Neural cell (in vitro differentiated cells): ENCODE data around the gene AVPR1B. TPM values are rescaled to one million over a fixed set of nuclear protein-coding genes. Genes with fewer than 3 reads are reported as not detected.

Experiments
- H2AFZ ChIP-seq: fragments of 200-600, 300-800 bp; sonication (generic), shearing (Covaris generic); 2 replicates; pipeline ENCODE4 v1.6.0; 2014; ENCODE audit warnings: low read depth, mild to moderate bottlenecking, antibody characterized with exemption, low read length, moderate library complexity
- H3F3A ChIP-seq: fragments of 200-600 bp; shearing (Covaris generic); 2 replicates; pipeline ENCODE4 v1.6.1; 2016; ENCODE audit warnings: mild to moderate bottlenecking, moderate library complexity, mixed read lengths, antibody characterized with exemption, low read length; ENCODE audit not compliant: insufficient read depth, poor library complexity, severe bottlenecking
- H3K27ac ChIP-seq: fragments of 200-600, 300-800 bp; sonication (generic), shearing (Covaris generic); 2 replicates; pipeline ENCODE4 v1.5.1; 2014; ENCODE audit warnings: mild to moderate bottlenecking, low read length, moderate library complexity
- H3K27me3 ChIP-seq: fragments of 300-800, 200-600 bp; sonication (generic), shearing (Covaris generic); 2 replicates; pipeline ENCODE4 v1.6.0; 2014; ENCODE audit warnings: mild to moderate bottlenecking, low read depth, low read length, moderate library complexity; ENCODE audit not compliant: insufficient read depth
- H3K36me3 ChIP-seq: fragments of 300-800, 200-600 bp; sonication (generic), shearing (Covaris generic); 2 replicates; pipeline ENCODE4 v1.5.1; 2014; ENCODE audit warnings: mild to moderate bottlenecking, antibody characterized with exemption, low read length, moderate library complexity; ENCODE audit not compliant: insufficient read depth
- H3K4me2 ChIP-seq: fragments of 300-800, 200-600 bp; sonication (generic), shearing (Covaris generic); 2 replicates; pipeline ENCODE4 v1.6.0; 2014; ENCODE audit warnings: mild to moderate bottlenecking, low read length
- H3K4me3 ChIP-seq: fragments of 300-800, 200-600 bp; sonication (generic), shearing (Covaris generic); 2 replicates; pipeline ENCODE4 v1.5.1; 2014; ENCODE audit warnings: mild to moderate bottlenecking, low read length, moderate library complexity
- H3K79me2 ChIP-seq: fragments of 200-600 bp; shearing (Covaris generic); replicated peaks from 2 replicates; pipeline ENCODE4 v1.6.0; 2014; ENCODE audit warnings: mild to moderate bottlenecking, low read length, moderate library complexity; ENCODE audit not compliant: insufficient read depth
- H3K9ac ChIP-seq: fragments of 300-800, 200-600 bp; sonication (generic), shearing (Covaris generic); 2 replicates; pipeline ENCODE4 v1.6.1; 2016; ENCODE audit warnings: mild to moderate bottlenecking, low read length, mixed read lengths
- H3K9me2 ChIP-seq: fragments of 200-600 bp; shearing (Covaris generic); 2 replicates; pipeline ENCODE4 v1.6.1; 2016; ENCODE audit warnings: mild to moderate bottlenecking, low read length, mixed read lengths; ENCODE audit not compliant: insufficient read depth
- H3K9me3 ChIP-seq: fragments of 200-600, 300-800 bp; sonication (generic), shearing (Covaris generic); 2 replicates; pipeline ENCODE4 v1.6.1; 2016; ENCODE audit warnings: mild to moderate bottlenecking, mixed run types, low read length, moderate library complexity, mixed read lengths
- H4K20me1 ChIP-seq: fragments of 200-600 bp; shearing (Covaris generic); 2 replicates; pipeline ENCODE4 v1.6.1; 2016; ENCODE audit warnings: mild to moderate bottlenecking, mixed run types; ENCODE audit not compliant: insufficient read depth
- CTCF ChIP-seq: fragments of 450-650 bp; IDR thresholded peaks from 2 replicates; pipeline ENCODE4 v1.5.1; 2014; ENCODE audit warnings: antibody characterized with exemption, mild to moderate bottlenecking, moderate library complexity; ENCODE audit not compliant: poor library complexity, severe bottlenecking
- EP300 ChIP-seq: fragments of 450-650 bp; conservative IDR thresholded peaks from 2 replicates; pipeline ENCODE4 v1.6.1; 2014; ENCODE audit warnings: antibody characterized with exemption, mild to moderate bottlenecking, moderate library complexity; ENCODE audit not compliant: poor library complexity, severe bottlenecking
- EZH2 ChIP-seq: fragments of 200-600, 300-800 bp; shearing (Covaris generic), sonication (generic); IDR thresholded peaks from 2 replicates; pipeline ENCODE4 v1.6.1; 2014; ENCODE audit warnings: antibody characterized with exemption, low read length, borderline replicate concordance, mild to moderate bottlenecking; ENCODE audit not compliant: insufficient read depth, poor library complexity, severe bottlenecking
- MXI1 ChIP-seq: fragments of 450-650 bp; conservative IDR thresholded peaks from 2 replicates; pipeline ENCODE4 v1.6.1; 2014; ENCODE audit warnings: antibody characterized with exemption, mild to moderate bottlenecking; ENCODE audit not compliant: poor library complexity, severe bottlenecking
- POLR2AphosphoS5 ChIP-seq: IDR thresholded peaks from 2 replicates; pipeline ENCODE4 v1.6.1; 2012
- RAD21 ChIP-seq: fragments of 450-650 bp; conservative IDR thresholded peaks from 2 replicates; pipeline ENCODE4 v1.6.1; 2014; ENCODE audit warnings: antibody characterized with exemption, mild to moderate bottlenecking, moderate library complexity
- REST ChIP-seq: IDR thresholded peaks from 2 replicates; pipeline ENCODE4 v1.6.1; 2012; ENCODE audit warnings: borderline replicate concordance
- SMC3 ChIP-seq: fragments of 450-650 bp; conservative IDR thresholded peaks from 2 replicates; pipeline ENCODE4 v1.6.1; 2014; ENCODE audit warnings: antibody characterized with exemption, mild to moderate bottlenecking, moderate library complexity; ENCODE audit not compliant: poor library complexity
- TAF1 ChIP-seq: IDR thresholded peaks from 2 replicates; pipeline ENCODE4 v1.6.1; 2012; ENCODE audit warnings: low read depth
- polyA plus RNA-seq: library from polyadenylated mRNA; depleted of rRNA; stranded (reverse); fragments of >200 nt; gene quantifications from 2 replicates; pipeline ENCODE4 v1.2.3, GENCODE V29; 2014

AVPR1B gene
- polyA plus RNA-seq, 1 donor from 2014 or later, result not detected

- H3K27ac ChIP-seq, result no peak overlapping the region
- H3K9me3 ChIP-seq, result peaks cover 5% of the 10 kb centered on the region
- no peaks in the 10 kb centered on the region for H3K27me3 ChIP-seq
- H3K4me2 ChIP-seq, result no peak overlapping the region
- no peaks in the 10 kb centered on the region for H3F3A ChIP-seq
- H3K36me3 ChIP-seq, result no peaks in the 10 kb centered on the region
- no peaks in the 10 kb centered on the region for H4K20me1 ChIP-seq
- H3K9ac ChIP-seq, result no peak overlapping the region
- H3K9me2 ChIP-seq, result no peaks in the 10 kb centered on the region
- H3K4me3 ChIP-seq, result no peak overlapping the region
- no peak overlapping the region for H2AFZ ChIP-seq
- TF ChIP-seq RAD21 (no peak), EZH2 (no peak), REST (no peak), EP300 (no peak), POLR2AphosphoS5 (no peak), SMC3 (no peak), MXI1 (no peak), CTCF (no peak), TAF1 (no peak)
- no peaks in the 10 kb centered on the region for H3K79me2 ChIP-seq
These were observed 24.8 kb upstream of the AVPR1B start for GRCh38 chr1:206142011-206142410.

- Histone ChIP-seq H3K4me3 (no peak overlapping the region), H3K27me3 (no peaks in the 10 kb centered on the region), H3K9me3 (peaks cover 5% of the 10 kb centered on the region), H2AFZ (no peak overlapping the region), H4K20me1 (no peaks in the 10 kb centered on the region), H3K9me2 (no peaks in the 10 kb centered on the region), H3K36me3 (no peaks in the 10 kb centered on the region), H3K9ac (no peak overlapping the region), H3F3A (no peaks in the 10 kb centered on the region), H3K4me2 (no peak overlapping the region), H3K79me2 (no peaks in the 10 kb centered on the region), H3K27ac (no peak overlapping the region)
- TF ChIP-seq EZH2 (no peak), MXI1 (no peak), SMC3 (no peak), TAF1 (no peak)
These were observed 19.1 kb upstream of the AVPR1B start for GRCh38 chr1:206136241-206136640.
